Panc1 (cell line): ENCODE results near the gene PDE1C. TPM values are rescaled to one million over a fixed set of nuclear protein-coding genes. Genes with fewer than 3 reads are reported as not detected.

Experiments used
- ATAC-seq: fragments of 200-7000 bp; cut with Tn5 transposase; 2 replicates; pipeline ENCODE4 v1.9.1; 2020; ENCODE audit warnings: mild to moderate bottlenecking, moderate library complexity
- BruUV-seq: library from RNA; stranded (reverse); fragments of 400-500 nt; replicated peaks from 2 replicates; lab custom pipeline; 2021; lab: Mats Ljungman, UMichigan
- CTCF ChIA-PET: fragments of 300-600 bp; sonication (Branson Sonifier 250); formaldehyde crosslinking; loops from one replicate; lab custom pipeline; 2022; ENCODE audit warnings: antibody characterized with exemption; lab: Charles Lee
- POLR2A ChIA-PET: fragments of 300-600 bp; sonication (Branson Sonifier 250); formaldehyde crosslinking; loops from one replicate; lab custom pipeline; 2022; ENCODE audit warnings: antibody characterized with exemption; lab: Charles Lee
- DNase-seq: peaks from one replicate; pipeline ENCODE4 v3.0.0-alpha.2; 2010; ENCODE audit warnings: low read depth, low spot score
- H3K27ac ChIP-seq: 2 replicates; pipeline ENCODE4 v1.5.1; 2011; ENCODE audit warnings: mild to moderate bottlenecking, low read length, inconsistent platforms
- H3K27me3 ChIP-seq: fragments of 200-500 bp; sonication (Bioruptor generic); 2 replicates; pipeline ENCODE4 v1.6.0; 2014; ENCODE audit warnings: low read length, inconsistent platforms; ENCODE audit not compliant: control insufficient read depth, insufficient read depth
- H3K36me3 ChIP-seq: fragments of 200-500 bp; sonication (Bioruptor generic); 2 replicates; pipeline ENCODE4 v1.5.1; 2014; ENCODE audit warnings: inconsistent platforms, mild to moderate bottlenecking, low read length, moderate library complexity; ENCODE audit not compliant: control insufficient read depth, insufficient read depth
- H3K4me1 ChIP-seq: 2 replicates; pipeline ENCODE4 v1.5.1; 2011; ENCODE audit warnings: inconsistent platforms, mild to moderate bottlenecking, low read length, moderate library complexity; ENCODE audit not compliant: control insufficient read depth, insufficient read depth
- H3K4me3 ChIP-seq, 2 experiments: 2 replicates each; pipeline ENCODE4 v1.5.1; 2011 to 2012; ENCODE audit warnings: low read depth in 2 of 2, low read length in 2 of 2, mild to moderate bottlenecking in 2 of 2, inconsistent platforms in 1 of 2, moderate library complexity in 1 of 2
- H3K9me3 ChIP-seq: fragments of 200-500 bp; sonication (Bioruptor generic); 2 replicates; pipeline ENCODE4 v1.5.1; 2014; ENCODE audit warnings: low read depth, mild to moderate bottlenecking, inconsistent platforms, low read length, moderate library complexity; ENCODE audit not compliant: control insufficient read depth, insufficient read depth
- POLR2AphosphoS5 ChIP-seq: IDR thresholded peaks from 2 replicates; pipeline ENCODE4 v1.6.1; 2012; ENCODE audit warnings: mild to moderate bottlenecking, low read depth, low read length, moderate library complexity
- SIN3A ChIP-seq: IDR thresholded peaks from 2 replicates; pipeline ENCODE4 v1.6.1; 2012; ENCODE audit warnings: low read depth, mild to moderate bottlenecking, low read length, moderate library complexity, borderline replicate concordance; ENCODE audit not compliant: insufficient read depth
- TCF7L2 ChIP-seq: IDR thresholded peaks from 2 replicates; pipeline ENCODE4 v1.6.1; 2011; ENCODE audit warnings: mild to moderate bottlenecking, low read depth, low read length, inconsistent platforms
- in situ Hi-C: cut with HindIII; loops from 2 replicates; pipeline ENCODE4 v1.10.0; 2016; ENCODE audit warnings: low sequenced_read_pairs, low pct_unique_long_range_greater_than_20kb
- intact Hi-C: fragments of 100-400 bp; cut with micrococcal nuclease; formaldehyde crosslinking; loops from one replicate; pipeline ENCODE4 v1.10.0; 2022; ENCODE audit not compliant: unreplicated experiment
- total RNA-seq: library from RNA; stranded (reverse); gene quantifications from one replicate; pipeline ENCODE4 v1.2.1, GENCODE V29; 2021; ENCODE audit not compliant: unreplicated experiment
- TF ChIP-seq, protein P1 (sequence below): fragments of 450-650 bp; IDR thresholded peaks from 2 replicates; pipeline ENCODE4 v1.5.1; 2017; ENCODE audit warnings: mild to moderate bottlenecking
- TF ChIP-seq, protein P2 (sequence below), 2 experiments: IDR thresholded peaks; 2 replicates each; pipeline ENCODE4 v1.6.1; 2011 to 2012; ENCODE audit warnings: low read depth in 2 of 2, control low read depth in 1 of 2, low read length in 1 of 2, mild to moderate bottlenecking in 1 of 2, moderate library complexity in 1 of 2; ENCODE audit not compliant: insufficient read depth in 1 of 2

The PDE1C gene
- total RNA-seq, 1 experiment from 2014 or later = not detected

DNA sequence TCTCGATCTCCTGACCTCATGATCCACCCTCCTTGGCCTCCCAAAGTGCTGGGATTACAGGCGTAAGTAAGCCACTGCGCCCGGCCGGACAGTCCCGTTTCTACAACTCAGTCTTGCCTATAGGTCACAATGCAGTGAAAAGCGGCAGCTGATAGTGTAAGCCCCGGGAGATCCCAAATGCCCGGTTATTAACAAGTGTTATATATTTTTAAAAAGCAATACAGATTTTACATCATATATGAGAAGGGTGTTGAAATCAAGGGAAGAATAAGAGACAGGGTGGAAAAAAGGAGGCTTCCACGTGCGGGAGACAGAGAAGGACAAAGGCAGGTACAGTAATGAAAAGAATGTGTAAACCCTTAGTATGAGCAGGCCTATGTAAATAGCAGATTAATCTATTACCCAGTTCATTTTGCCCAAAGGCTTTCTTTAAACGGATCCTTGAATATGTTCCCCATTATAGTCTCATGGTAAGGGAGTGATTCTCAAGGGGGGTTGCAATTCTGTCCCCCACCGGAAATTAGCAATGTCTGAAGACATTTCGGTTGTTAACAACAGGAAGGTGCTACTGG is 170.8 kb downstream of the PDE1C start:
- Histone ChIP-seq H3K9me3 (no peaks in the 10 kb centered on the region), H3K4me3 (no peak overlapping the region), H3K4me1 (no peaks in the 10 kb centered on the region), H3K36me3 (no peaks in the 10 kb centered on the region), H3K27ac (no peak overlapping the region), H3K27me3 (no peaks in the 10 kb centered on the region)
- TF ChIP-seq, protein P1, sequence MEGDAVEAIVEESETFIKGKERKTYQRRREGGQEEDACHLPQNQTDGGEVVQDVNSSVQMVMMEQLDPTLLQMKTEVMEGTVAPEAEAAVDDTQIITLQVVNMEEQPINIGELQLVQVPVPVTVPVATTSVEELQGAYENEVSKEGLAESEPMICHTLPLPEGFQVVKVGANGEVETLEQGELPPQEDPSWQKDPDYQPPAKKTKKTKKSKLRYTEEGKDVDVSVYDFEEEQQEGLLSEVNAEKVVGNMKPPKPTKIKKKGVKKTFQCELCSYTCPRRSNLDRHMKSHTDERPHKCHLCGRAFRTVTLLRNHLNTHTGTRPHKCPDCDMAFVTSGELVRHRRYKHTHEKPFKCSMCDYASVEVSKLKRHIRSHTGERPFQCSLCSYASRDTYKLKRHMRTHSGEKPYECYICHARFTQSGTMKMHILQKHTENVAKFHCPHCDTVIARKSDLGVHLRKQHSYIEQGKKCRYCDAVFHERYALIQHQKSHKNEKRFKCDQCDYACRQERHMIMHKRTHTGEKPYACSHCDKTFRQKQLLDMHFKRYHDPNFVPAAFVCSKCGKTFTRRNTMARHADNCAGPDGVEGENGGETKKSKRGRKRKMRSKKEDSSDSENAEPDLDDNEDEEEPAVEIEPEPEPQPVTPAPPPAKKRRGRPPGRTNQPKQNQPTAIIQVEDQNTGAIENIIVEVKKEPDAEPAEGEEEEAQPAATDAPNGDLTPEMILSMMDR = no peak
- TF ChIP-seq TCF7L2 (no peak), SIN3A (no peak), POLR2AphosphoS5 (no peak)
- TF ChIP-seq, protein P2, sequence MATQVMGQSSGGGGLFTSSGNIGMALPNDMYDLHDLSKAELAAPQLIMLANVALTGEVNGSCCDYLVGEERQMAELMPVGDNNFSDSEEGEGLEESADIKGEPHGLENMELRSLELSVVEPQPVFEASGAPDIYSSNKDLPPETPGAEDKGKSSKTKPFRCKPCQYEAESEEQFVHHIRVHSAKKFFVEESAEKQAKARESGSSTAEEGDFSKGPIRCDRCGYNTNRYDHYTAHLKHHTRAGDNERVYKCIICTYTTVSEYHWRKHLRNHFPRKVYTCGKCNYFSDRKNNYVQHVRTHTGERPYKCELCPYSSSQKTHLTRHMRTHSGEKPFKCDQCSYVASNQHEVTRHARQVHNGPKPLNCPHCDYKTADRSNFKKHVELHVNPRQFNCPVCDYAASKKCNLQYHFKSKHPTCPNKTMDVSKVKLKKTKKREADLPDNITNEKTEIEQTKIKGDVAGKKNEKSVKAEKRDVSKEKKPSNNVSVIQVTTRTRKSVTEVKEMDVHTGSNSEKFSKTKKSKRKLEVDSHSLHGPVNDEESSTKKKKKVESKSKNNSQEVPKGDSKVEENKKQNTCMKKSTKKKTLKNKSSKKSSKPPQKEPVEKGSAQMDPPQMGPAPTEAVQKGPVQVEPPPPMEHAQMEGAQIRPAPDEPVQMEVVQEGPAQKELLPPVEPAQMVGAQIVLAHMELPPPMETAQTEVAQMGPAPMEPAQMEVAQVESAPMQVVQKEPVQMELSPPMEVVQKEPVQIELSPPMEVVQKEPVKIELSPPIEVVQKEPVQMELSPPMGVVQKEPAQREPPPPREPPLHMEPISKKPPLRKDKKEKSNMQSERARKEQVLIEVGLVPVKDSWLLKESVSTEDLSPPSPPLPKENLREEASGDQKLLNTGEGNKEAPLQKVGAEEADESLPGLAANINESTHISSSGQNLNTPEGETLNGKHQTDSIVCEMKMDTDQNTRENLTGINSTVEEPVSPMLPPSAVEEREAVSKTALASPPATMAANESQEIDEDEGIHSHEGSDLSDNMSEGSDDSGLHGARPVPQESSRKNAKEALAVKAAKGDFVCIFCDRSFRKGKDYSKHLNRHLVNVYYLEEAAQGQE (IDR thresholded peaks at IDR 0.05; ENCODE audit: insufficient read depth in 1 of 2, low read depth in 2 of 2, low read length in 1 of 2) = no peak
- in situ Hi-C loops = no loop called here
- POLR2A ChIA-PET = no interaction called here
- ATAC-seq (no peak), DNase-seq (no peak)
- CTCF ChIA-PET = no interaction called here
- BruUV-seq = no TSS peak
- intact Hi-C loops = no loop called here

DNA sequence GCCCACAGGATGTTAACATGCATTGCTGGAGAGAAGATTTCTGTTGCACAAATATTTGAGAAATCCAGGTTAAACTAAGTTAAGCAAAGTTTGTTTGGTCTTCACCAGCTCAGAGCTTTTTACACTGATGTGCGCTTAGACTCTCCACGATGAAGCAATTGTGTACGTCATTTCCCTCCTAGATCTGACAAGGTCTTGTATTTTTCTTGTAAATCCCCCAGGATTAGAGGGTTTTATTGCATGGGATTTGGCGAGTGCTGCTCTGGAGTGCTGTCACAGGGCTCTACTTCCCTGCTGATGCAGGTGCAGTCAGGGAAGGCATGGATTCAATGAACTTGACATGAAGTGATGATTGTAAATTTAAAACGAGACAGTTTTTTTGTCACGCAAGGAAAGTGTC is 173.3 kb downstream of the PDE1C start:
- no peaks in the 10 kb centered on the region for H3K27me3 ChIP-seq
- no TSS peak for BruUV-seq
- TF ChIP-seq, protein P2 (IDR thresholded peaks at IDR 0.05; ENCODE audit: insufficient read depth in 1 of 2, low read depth in 2 of 2, low read length in 1 of 2) = no peak
- TF ChIP-seq, protein P1 = no peak
- TF ChIP-seq POLR2AphosphoS5 (no peak), SIN3A (no peak), TCF7L2 (no peak)
- no peak overlapping the region for H3K27ac ChIP-seq
- in situ Hi-C loops = no loop called here
- POLR2A ChIA-PET = no interaction called here
- H3K9me3 ChIP-seq = no peaks in the 10 kb centered on the region
- H3K4me1 ChIP-seq = no peaks in the 10 kb centered on the region
- no peak overlapping the region for H3K4me3 ChIP-seq
- no peaks in the 10 kb centered on the region for H3K36me3 ChIP-seq
- DNase-seq (no peak), ATAC-seq (no peak)
- CTCF ChIA-PET = no interaction called here
- intact Hi-C loops = no loop called here
